Fibroblast of lung (primary cell): ENCODE data around the gene RAB11FIP5. TPM values are rescaled to one million over a fixed set of nuclear protein-coding genes. Genes with fewer than 3 reads are reported as not detected.

Experiments used
- DNase-seq, 2 donors: peaks; one replicate each; pipeline versions ENCODE4 v3.0.0 to v3.0.0-alpha.2; 2010; ENCODE audit warnings: low read depth in 2 of 2
- H2AFZ ChIP-seq: 2 replicates; pipeline ENCODE4 v1.5.1; 2012; ENCODE audit warnings: low read length, control low read depth, inconsistent platforms
- H3K27ac ChIP-seq: 2 replicates; pipeline ENCODE4 v1.5.1; 2011; ENCODE audit warnings: low read length, control low read depth; ENCODE audit not compliant: insufficient read depth
- H3K27me3 ChIP-seq: 2 replicates; pipeline ENCODE4 v1.5.1; 2011; ENCODE audit warnings: mild to moderate bottlenecking, low read length; ENCODE audit not compliant: control insufficient read depth, insufficient read depth
- H3K36me3 ChIP-seq: 2 replicates; pipeline ENCODE4 v1.5.1; 2011; ENCODE audit warnings: low read length; ENCODE audit not compliant: control insufficient read depth, insufficient read depth
- H3K4me1 ChIP-seq: 2 replicates; pipeline ENCODE4 v1.5.1; 2011; ENCODE audit warnings: low read length; ENCODE audit not compliant: control insufficient read depth, insufficient read depth; ENCODE audit errors: extremely low read depth
- H3K4me2 ChIP-seq: 2 replicates; pipeline ENCODE4 v1.5.1; 2011; ENCODE audit warnings: low read length, control low read depth; ENCODE audit not compliant: insufficient read depth; ENCODE audit errors: extremely low read depth
- H3K4me3 ChIP-seq, 4 experiments: fragments of 200-600 bp in 1 of 4; sonication (generic) in 1 of 4; replicated peaks in 1 of 4; 2 replicates each; pipeline ENCODE4 v1.5.1; 2011 to 2016; ENCODE audit warnings: low read length in 4 of 4, low read depth in 3 of 4, mild to moderate bottlenecking in 3 of 4, control low read depth in 2 of 4, inconsistent platforms in 1 of 4, mixed read lengths in 1 of 4; ENCODE audit not compliant: insufficient read depth in 1 of 4; ENCODE audit errors: control extremely low read depth in 1 of 4
- H3K79me2 ChIP-seq: 2 replicates; pipeline ENCODE4 v1.5.1; 2012; ENCODE audit warnings: mild to moderate bottlenecking, low read length, inconsistent platforms; ENCODE audit not compliant: control insufficient read depth, insufficient read depth
- H3K9ac ChIP-seq: 2 replicates; pipeline ENCODE4 v1.5.1; 2011; ENCODE audit warnings: mild to moderate bottlenecking, low read length, control low read depth; ENCODE audit not compliant: insufficient read depth
- H3K9me3 ChIP-seq: 2 replicates; pipeline ENCODE4 v1.5.1; 2012; ENCODE audit warnings: low read depth, low read length; ENCODE audit not compliant: control insufficient read depth, insufficient read depth
- H4K20me1 ChIP-seq: 2 replicates; pipeline ENCODE4 v1.5.1; 2011; ENCODE audit warnings: low read length; ENCODE audit not compliant: control insufficient read depth, insufficient read depth; ENCODE audit errors: extremely low read depth
- CTCF ChIP-seq, 2 donors: IDR thresholded peaks in 1 of 2; conservative IDR thresholded peaks in 1 of 2; 1 replicate in 1 of 2; 2 replicates in 1 of 2; pipeline ENCODE4 v1.5.1; 2011 to 2012; ENCODE audit warnings: low read length in 2 of 2, control low read depth in 1 of 2, inconsistent platforms in 1 of 2, low read depth in 1 of 2, mild to moderate bottlenecking in 1 of 2
- EZH2 ChIP-seq: IDR thresholded peaks from 2 replicates; pipeline ENCODE4 v1.5.1; 2012; ENCODE audit warnings: low read length, control low read depth, mild to moderate bottlenecking; ENCODE audit errors: missing control alignments
- polyA plus RNA-seq, 2 donors: library from polyadenylated mRNA; depleted of rRNA in 1 of 2; stranded (reverse) in 1 of 2; unstranded in 1 of 2; fragments of >200 nt; gene quantifications; 2 replicates each; pipeline ENCODE4 v1.2.1, GENCODE V29; 2011 to 2012; ENCODE audit warnings: missing spikeins in 1 of 2
- total RNA-seq: library from RNA; depleted of rRNA; stranded (reverse); fragments of >200 nt; gene quantifications from 2 replicates; pipeline ENCODE4 v1.2.1, GENCODE V29; 2014

Gene RAB11FIP5
- total and polyA plus RNA-seq, 2 donors (not counting 1 experiment from before 2014, with no cell fraction given) = 27.7 to 35.0 TPM

DNA sequence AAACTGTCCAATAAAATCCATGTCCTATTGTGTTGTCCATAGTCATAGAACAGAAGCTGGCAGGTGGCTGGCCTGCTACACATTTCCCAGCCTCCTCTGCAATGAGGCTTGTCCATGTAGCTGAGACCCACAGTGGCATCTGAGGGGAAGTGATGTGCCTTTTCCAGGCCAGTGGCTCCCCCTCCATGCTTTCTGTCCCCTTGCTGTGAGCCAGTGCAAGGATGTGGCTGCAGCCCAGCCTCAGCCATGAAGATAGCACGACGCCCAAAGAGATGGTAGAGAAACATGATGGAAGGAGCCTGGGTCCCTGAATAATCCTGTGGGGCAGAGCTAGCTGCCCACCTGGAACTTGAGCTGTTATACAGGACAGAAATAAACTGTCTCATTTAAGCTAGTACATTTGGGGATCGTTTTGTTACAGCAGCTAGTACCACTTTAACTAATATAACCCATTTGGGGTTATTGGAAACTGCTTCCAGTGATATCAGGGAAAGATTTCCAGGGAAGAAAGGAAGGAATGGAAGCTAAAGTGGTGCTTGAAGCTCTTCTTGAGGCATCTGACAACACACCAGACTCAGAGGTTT is 81.6 kb downstream of the RAB11FIP5 start:
- TF ChIP-seq EZH2 (no peak), CTCF (conservative IDR thresholded peaks at IDR 0.05 in 1 of 2, IDR thresholded peaks at IDR 0.05 in 1 of 2; ENCODE audit: low read depth in 1 of 2, low read length in 2 of 2) (no peak)
- Histone ChIP-seq H4K20me1 (no peaks in the 10 kb centered on the region), H2AFZ (no peak overlapping the region), H3K4me3 (no peak overlapping the region), H3K79me2 (no peaks in the 10 kb centered on the region), H3K4me2 (no peak overlapping the region), H3K4me1 (no peaks in the 10 kb centered on the region), H3K27me3 (no peaks in the 10 kb centered on the region), H3K9me3 (no peaks in the 10 kb centered on the region), H3K9ac (no peak overlapping the region), H3K36me3 (no peaks in the 10 kb centered on the region), H3K27ac (no peak overlapping the region)
- DNase-seq = no peak

DNA sequence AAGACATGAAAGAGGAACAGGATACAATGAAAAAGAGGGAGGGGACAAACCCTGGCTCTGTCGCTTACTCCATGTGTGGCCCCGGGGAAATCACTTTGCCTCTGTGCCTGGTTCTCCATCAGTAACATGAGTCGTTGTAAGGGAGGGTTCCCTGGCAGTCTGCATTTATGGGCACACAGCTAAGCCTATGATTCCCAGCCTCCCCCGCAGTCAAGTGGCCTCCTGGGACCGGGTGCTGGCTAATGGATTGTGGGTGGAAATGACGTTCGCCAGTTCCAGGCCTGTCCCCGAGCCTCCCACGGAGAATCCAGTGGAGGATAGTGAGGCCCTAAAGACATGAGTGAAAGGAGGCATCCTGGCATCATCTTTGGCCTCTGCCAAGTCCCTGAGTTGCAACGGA is 83.9 kb downstream of the RAB11FIP5 start:
- Histone ChIP-seq H4K20me1 (no peaks in the 10 kb centered on the region), H3K27ac (no peak overlapping the region), H3K4me3 (no peak overlapping the region), H3K27me3 (no peaks in the 10 kb centered on the region), H2AFZ (no peak overlapping the region), H3K9ac (no peak overlapping the region), H3K4me2 (no peak overlapping the region), H3K9me3 (no peaks in the 10 kb centered on the region), H3K36me3 (no peaks in the 10 kb centered on the region), H3K4me1 (no peaks in the 10 kb centered on the region), H3K79me2 (no peaks in the 10 kb centered on the region)
- DNase-seq = no peak
- no peak for TF ChIP-seq EZH2
- TF ChIP-seq CTCF (conservative IDR thresholded peaks at IDR 0.05 in 1 of 2, IDR thresholded peaks at IDR 0.05 in 1 of 2; ENCODE audit: low read depth in 1 of 2, low read length in 2 of 2) = no peak

DNA sequence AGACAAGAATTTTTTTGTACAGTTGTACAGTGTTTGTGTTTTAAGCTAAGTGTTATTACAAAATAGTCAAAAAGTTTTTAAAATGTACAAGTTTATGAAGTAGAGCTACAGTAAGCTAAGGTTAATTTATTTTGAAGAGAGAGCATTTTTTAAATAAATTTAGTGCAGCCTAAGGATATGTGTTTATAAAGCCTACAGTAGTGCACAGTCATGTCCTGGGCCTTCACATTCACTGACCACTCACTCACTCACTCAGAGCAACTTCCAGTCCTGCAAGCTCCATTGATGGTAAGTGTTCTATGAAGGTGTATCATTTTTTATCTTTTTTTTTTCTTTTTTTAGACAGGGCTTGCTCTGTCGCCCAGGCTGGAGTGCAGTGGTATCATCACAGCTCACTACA is 85.4 kb downstream of the RAB11FIP5 start:
- no peaks in the 10 kb centered on the region for H3K9me3 ChIP-seq
- TF ChIP-seq CTCF (conservative IDR thresholded peaks at IDR 0.05 in 1 of 2, IDR thresholded peaks at IDR 0.05 in 1 of 2; ENCODE audit: low read depth in 1 of 2, low read length in 2 of 2) (no peak), EZH2 (no peak)
- H4K20me1 ChIP-seq = no peaks in the 10 kb centered on the region
- no peak for DNase-seq
- no peak overlapping the region for H2AFZ ChIP-seq
- no peaks in the 10 kb centered on the region for H3K36me3 ChIP-seq
- H3K4me1 ChIP-seq = no peaks in the 10 kb centered on the region
- no peaks in the 10 kb centered on the region for H3K79me2 ChIP-seq
- no peak overlapping the region for H3K4me3 ChIP-seq
- H3K4me2 ChIP-seq = no peak overlapping the region
- H3K27me3 ChIP-seq = no peaks in the 10 kb centered on the region
- no peak overlapping the region for H3K9ac ChIP-seq
- no peak overlapping the region for H3K27ac ChIP-seq
